Measurements from ENCODE around the gene FOXRED2.
"Not testable (repeated sequence)": the region's sequence is repeated elsewhere in the genome, so short reads cannot be mapped to it uniquely, and the experiment has no call there.

FOXRED2 gene

GRCh38 chr22:36541831-36542411, 35.1 kb upstream of the FOXRED2 start:
- Histone ChIP-seq H3K27me3 (ENCODE audit: control insufficient read depth in 1 of 2, insufficient read depth in 2 of 2, low read length in 2 of 2) (peaks cover 7 to 10% of the 10 kb centered on the region in 2 donors), H3K9ac (ENCODE audit: low read depth in 1 of 2, low read length in 2 of 2) (no peak overlapping the region), H3K4me1 (ENCODE audit: control insufficient read depth in 1 of 2, insufficient read depth in 2 of 2, low read length in 2 of 2) (peaks cover 0 to 4% of the 10 kb centered on the region in 2 donors), H3K27ac (ENCODE audit: low read depth, low read length) (no peak overlapping the region), H3K36me3 (ENCODE audit: control insufficient read depth in 1 of 2, insufficient read depth in 2 of 2, low read length in 2 of 2) (no peaks in the 10 kb centered on the region), H3K4me3 (ENCODE audit: low read depth in 1 of 2, low read length in 2 of 2) (no peak overlapping the region), H3K9me3 (ENCODE audit: control insufficient read depth in 1 of 2, low read length in 2 of 2) (no peaks in the 10 kb centered on the region)

DNA sequence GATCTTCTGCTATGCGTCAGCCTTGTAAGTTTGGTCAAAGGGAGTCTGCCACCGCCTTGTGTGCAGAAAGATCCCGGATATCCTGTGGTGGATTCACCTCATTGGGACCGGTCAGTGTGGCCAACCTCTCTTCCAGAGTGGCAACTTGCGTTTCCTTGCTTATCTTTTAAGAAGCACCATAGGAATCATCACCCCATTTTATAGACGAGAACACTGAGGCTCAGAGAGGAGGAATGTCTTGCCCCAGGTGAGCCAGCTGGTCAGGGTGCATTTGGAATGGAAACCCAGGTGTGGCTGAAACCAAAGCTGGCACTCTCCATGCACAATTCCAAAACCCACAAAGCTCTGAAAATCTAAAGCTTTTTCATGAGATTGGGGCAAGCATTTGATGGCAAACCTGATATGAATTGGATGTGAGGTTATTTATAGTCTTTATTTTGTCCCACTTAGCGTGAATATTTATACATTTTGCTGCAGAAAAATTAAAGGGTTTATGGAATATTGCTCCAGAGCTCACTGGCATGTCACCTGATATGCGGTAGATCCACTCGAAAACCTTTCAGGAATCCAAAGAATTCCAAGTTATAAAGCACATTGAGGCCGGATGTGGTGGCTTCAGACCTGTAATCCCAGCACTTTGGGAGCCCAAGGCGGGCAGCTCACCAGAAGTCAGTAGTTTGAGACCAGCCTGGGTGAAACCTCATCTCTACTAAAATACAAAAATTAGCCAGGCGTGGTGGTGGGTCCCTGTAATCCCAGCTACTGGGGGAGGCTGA, 34.2 kb upstream of the FOXRED2 start:
- Histone ChIP-seq H3K4me3 (ENCODE audit: low read depth in 1 of 2, low read length in 2 of 2) (no peak overlapping the region), H3K36me3 (ENCODE audit: control insufficient read depth in 1 of 2, insufficient read depth in 2 of 2, low read length in 2 of 2) (no peaks in the 10 kb centered on the region), H3K9ac (ENCODE audit: low read depth in 1 of 2, low read length in 2 of 2) (no peak overlapping the region), H3K27me3 (ENCODE audit: control insufficient read depth in 1 of 2, insufficient read depth in 2 of 2, low read length in 2 of 2) (peaks cover 3 to 5% of the 10 kb centered on the region in 2 donors), H3K9me3 (ENCODE audit: control insufficient read depth in 1 of 2, low read length in 2 of 2) (no peaks in the 10 kb centered on the region), H3K4me1 (ENCODE audit: control insufficient read depth in 1 of 2, insufficient read depth in 2 of 2, low read length in 2 of 2) (peaks cover 0 to 4% of the 10 kb centered on the region in 2 donors), H3K27ac (ENCODE audit: low read depth, low read length) (no peak overlapping the region)

- H3K27me3 ChIP-seq (ENCODE audit: control insufficient read depth in 1 of 2, insufficient read depth in 2 of 2, low read length in 2 of 2): peaks cover 0 to 5% of the 10 kb centered on the region in 2 donors
- H3K9me3 ChIP-seq (ENCODE audit: control insufficient read depth in 1 of 2, low read length in 2 of 2): no peaks in the 10 kb centered on the region
- peaks cover 0 to 4% of the 10 kb centered on the region in 2 donors for H3K4me1 ChIP-seq (ENCODE audit: control insufficient read depth in 1 of 2, insufficient read depth in 2 of 2, low read length in 2 of 2)
- no peaks in the 10 kb centered on the region for H3K36me3 ChIP-seq (ENCODE audit: control insufficient read depth in 1 of 2, insufficient read depth in 2 of 2, low read length in 2 of 2)
- no peak overlapping the region for H3K27ac ChIP-seq (ENCODE audit: low read depth, low read length)
- no peak overlapping the region for H3K9ac ChIP-seq (ENCODE audit: low read depth in 1 of 2, low read length in 2 of 2)
- H3K4me3 ChIP-seq (ENCODE audit: low read depth in 1 of 2, low read length in 2 of 2): no peak overlapping the region
These were observed 31.7 kb upstream of the FOXRED2 start for GRCh38 chr22:36538529-36538928.

GRCh38 chr22:36536717-36537116, 29.9 kb upstream of the FOXRED2 start:
- no peaks in the 10 kb centered on the region for H3K9me3 ChIP-seq (ENCODE audit: control insufficient read depth in 1 of 2, low read length in 2 of 2)
- H3K9ac ChIP-seq (ENCODE audit: low read depth in 1 of 2, low read length in 2 of 2): no peak overlapping the region

DNA sequence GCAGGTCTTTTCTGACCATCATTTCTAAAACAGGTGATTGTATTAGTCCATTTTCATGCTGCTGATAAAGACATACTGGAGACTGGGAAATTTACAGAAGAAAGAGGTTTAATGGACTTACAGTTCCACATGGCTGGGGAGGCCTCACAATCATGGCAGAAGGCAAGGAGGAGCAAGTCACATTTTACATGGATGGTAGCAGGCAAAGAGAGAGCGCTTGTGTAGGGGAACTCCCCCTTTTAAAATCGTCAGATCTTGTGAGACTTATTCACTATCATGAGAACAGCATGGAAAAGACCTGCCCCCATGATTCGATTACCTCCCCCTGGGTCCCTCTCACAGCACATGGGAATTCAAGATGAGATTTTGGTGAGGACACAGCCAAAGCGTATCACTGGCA, 26.5 kb upstream of the FOXRED2 start:
- H3K27me3 ChIP-seq (ENCODE audit: control insufficient read depth in 1 of 2, insufficient read depth in 2 of 2, low read length in 2 of 2); H3K4me1 ChIP-seq (ENCODE audit: control insufficient read depth in 1 of 2, insufficient read depth in 2 of 2, low read length in 2 of 2); H3K36me3 ChIP-seq (ENCODE audit: control insufficient read depth in 1 of 2, insufficient read depth in 2 of 2, low read length in 2 of 2); H3K4me3 ChIP-seq (ENCODE audit: low read depth in 1 of 2, low read length in 2 of 2); H3K9ac ChIP-seq (ENCODE audit: low read depth in 1 of 2, low read length in 2 of 2); H3K27ac ChIP-seq (ENCODE audit: low read depth, low read length); H3K9me3 ChIP-seq (ENCODE audit: control insufficient read depth in 1 of 2, low read length in 2 of 2): not testable (repeated sequence)

More at GRCh38 chr22:36536717-36537116, 29.9 kb upstream of the FOXRED2 start:
- H3K27me3 ChIP-seq (ENCODE audit: control insufficient read depth in 1 of 2, insufficient read depth in 2 of 2, low read length in 2 of 2): peaks cover 0 to 5% of the 10 kb centered on the region in 2 donors
- H3K27ac ChIP-seq (ENCODE audit: low read depth, low read length): no peak overlapping the region
- H3K4me1 ChIP-seq (ENCODE audit: control insufficient read depth in 1 of 2, insufficient read depth in 2 of 2, low read length in 2 of 2): no peaks in the 10 kb centered on the region
- no peak overlapping the region for H3K4me3 ChIP-seq (ENCODE audit: low read depth in 1 of 2, low read length in 2 of 2)
- no peaks in the 10 kb centered on the region for H3K36me3 ChIP-seq (ENCODE audit: control insufficient read depth in 1 of 2, insufficient read depth in 2 of 2, low read length in 2 of 2)

DNA sequence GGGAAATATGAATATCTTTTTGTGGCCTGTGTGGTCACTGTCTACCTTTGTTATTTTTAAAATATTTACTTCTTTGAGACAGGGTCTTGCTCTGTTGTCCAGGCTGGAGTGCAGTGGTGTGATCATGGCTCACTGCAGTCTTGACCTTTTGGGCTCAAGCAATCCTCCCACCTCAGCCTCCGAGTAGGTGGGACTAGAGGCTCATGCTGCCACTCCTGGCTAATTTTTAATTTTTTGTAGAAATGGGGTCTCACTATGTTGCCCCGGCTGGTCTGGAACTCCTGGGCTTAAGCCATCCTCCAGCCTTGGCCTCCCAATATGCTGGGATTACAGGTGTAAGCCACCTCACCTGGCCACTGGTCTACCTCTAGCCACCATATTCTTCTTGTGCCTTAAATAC, 25.6 kb upstream of the FOXRED2 start:
- Histone ChIP-seq H3K27ac (ENCODE audit: low read depth, low read length) (no peak overlapping the region), H3K9ac (ENCODE audit: low read depth in 1 of 2, low read length in 2 of 2) (no peak overlapping the region), H3K9me3 (ENCODE audit: control insufficient read depth in 1 of 2, low read length in 2 of 2) (no peaks in the 10 kb centered on the region), H3K4me3 (ENCODE audit: low read depth in 1 of 2, low read length in 2 of 2) (no peak overlapping the region), H3K27me3 (ENCODE audit: control insufficient read depth in 1 of 2, insufficient read depth in 2 of 2, low read length in 2 of 2) (no peaks in the 10 kb centered on the region), H3K36me3 (ENCODE audit: control insufficient read depth in 1 of 2, insufficient read depth in 2 of 2, low read length in 2 of 2) (no peaks in the 10 kb centered on the region), H3K4me1 (ENCODE audit: control insufficient read depth in 1 of 2, insufficient read depth in 2 of 2, low read length in 2 of 2) (peaks cover 4 to 16% of the 10 kb centered on the region in 2 donors)

DNA sequence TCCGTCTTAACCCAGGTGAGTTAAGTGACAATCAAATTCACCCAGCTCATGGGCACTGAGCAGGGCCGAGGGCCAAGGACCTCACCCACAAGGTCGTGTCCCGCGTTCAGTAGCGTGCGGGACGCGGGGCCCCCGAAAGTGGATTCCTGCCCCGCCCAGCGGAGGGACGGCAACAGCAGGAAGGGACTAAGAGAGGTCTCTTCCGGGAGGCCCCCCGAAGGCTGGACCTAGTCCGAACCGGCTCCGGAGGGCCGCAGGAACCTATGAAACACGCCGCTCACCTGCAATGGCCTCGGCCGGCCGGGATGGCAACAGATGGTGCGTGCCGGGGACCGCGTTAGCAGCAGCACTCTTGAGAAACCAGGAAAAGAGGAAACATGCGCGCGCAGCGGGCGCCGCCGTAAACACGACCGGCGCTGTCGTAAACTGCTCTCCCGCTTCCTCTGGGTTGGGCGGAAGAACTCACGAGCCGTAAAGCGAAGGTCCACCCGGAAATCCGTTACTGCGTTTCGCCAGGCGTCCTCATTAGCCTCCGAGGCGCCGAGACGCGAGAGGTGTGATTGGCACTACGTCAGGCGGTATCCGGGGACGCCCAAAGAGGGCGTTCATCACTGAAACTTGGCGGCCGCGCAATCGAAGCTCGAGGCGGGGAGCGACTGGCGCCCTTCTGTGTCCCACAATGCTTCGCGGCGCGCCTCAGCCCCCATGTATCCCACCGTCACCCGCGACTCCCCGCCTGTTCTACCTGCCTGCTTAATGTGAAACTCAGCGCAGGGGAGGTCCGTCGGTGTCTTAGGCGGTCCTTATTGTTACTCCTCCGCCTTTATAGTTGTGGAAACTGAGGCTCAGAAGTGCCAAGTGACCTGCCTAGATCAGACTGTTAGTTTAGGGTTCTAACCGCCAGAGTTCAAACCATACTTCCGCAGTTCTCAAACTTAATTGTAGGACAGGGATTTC, 22.2 kb upstream of the FOXRED2 start, which contains the start of gene EIF3D:
TSS of gene EIF3D (minus strand) at position 372 of the 957 bp plus-strand sequence. CDS start 3,045 bp downstream, outside the sequence.
- H3K27me3 ChIP-seq (ENCODE audit: control insufficient read depth in 1 of 2, insufficient read depth in 2 of 2, low read length in 2 of 2): no peaks in the 10 kb centered on the region

DNA sequence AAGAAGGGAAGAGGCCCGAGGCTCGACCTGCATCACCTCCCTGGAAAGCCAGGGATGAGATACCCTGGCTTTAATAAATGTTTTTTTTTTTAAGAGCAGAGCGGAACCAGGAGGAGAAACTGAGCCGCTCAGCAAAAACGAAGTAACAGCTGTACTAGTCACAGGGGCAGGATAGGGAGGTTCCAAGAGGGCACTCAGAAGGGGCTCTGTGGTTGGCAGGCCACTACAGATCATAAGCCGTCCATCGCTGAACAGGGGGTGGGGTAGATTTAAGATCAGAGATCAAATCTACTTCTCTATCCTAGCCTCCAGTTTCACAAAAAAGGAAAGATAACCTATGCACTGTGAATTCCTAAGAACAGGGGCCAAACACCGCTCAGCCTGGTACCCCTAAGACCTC, 21.5 kb upstream of the FOXRED2 start:
- peaks cover 26 to 37% of the 10 kb centered on the region in 2 donors for H3K36me3 ChIP-seq (ENCODE audit: control insufficient read depth in 1 of 2, insufficient read depth in 2 of 2, low read length in 2 of 2)
- H3K9ac ChIP-seq (ENCODE audit: low read depth in 1 of 2, low read length in 2 of 2): peak overlapping the region; percentile 56 to 82
- H3K9me3 ChIP-seq (ENCODE audit: control insufficient read depth in 1 of 2, low read length in 2 of 2): no peaks in the 10 kb centered on the region
- peaks cover 4 to 16% of the 10 kb centered on the region in 2 donors for H3K4me1 ChIP-seq (ENCODE audit: control insufficient read depth in 1 of 2, insufficient read depth in 2 of 2, low read length in 2 of 2)
- H3K27ac ChIP-seq (ENCODE audit: low read depth, low read length): peak overlapping the region; percentile 85
- H3K27me3 ChIP-seq (ENCODE audit: control insufficient read depth in 1 of 2, insufficient read depth in 2 of 2, low read length in 2 of 2): no peaks in the 10 kb centered on the region
- H3K4me3 ChIP-seq (ENCODE audit: low read depth in 1 of 2, low read length in 2 of 2): peak overlapping the region; percentile 86 to 87

More for the DNA sequence above, 22.2 kb upstream of the FOXRED2 start, which contains the start of gene EIF3D:
- Histone ChIP-seq H3K9me3 (ENCODE audit: control insufficient read depth in 1 of 2, low read length in 2 of 2) (no peaks in the 10 kb centered on the region), H3K27ac (ENCODE audit: low read depth, low read length) (peak within 1 kb of the TSS; percentile 86), H3K9ac (ENCODE audit: low read depth in 1 of 2, low read length in 2 of 2) (peak within 1 kb of the TSS; percentile 82 to 85), H3K36me3 (ENCODE audit: control insufficient read depth in 1 of 2, insufficient read depth in 2 of 2, low read length in 2 of 2) (peaks cover 18 to 30% of the 10 kb centered on the region in 2 donors), H3K4me3 (ENCODE audit: low read depth in 1 of 2, low read length in 2 of 2) (peak within 1 kb of the TSS; percentile 86 to 87), H3K4me1 (ENCODE audit: control insufficient read depth in 1 of 2, insufficient read depth in 2 of 2, low read length in 2 of 2) (peaks cover 4 to 16% of the 10 kb centered on the region in 2 donors)

GRCh38 chr22:36522662-36523061, 15.8 kb upstream of the FOXRED2 start:
- Histone ChIP-seq H3K27ac (ENCODE audit: low read depth, low read length) (no peak overlapping the region), H3K9ac (ENCODE audit: low read depth in 1 of 2, low read length in 2 of 2) (no peak overlapping the region), H3K4me1 (ENCODE audit: control insufficient read depth in 1 of 2, insufficient read depth in 2 of 2, low read length in 2 of 2) (peaks cover 0 to 2% of the 10 kb centered on the region in 2 donors), H3K27me3 (ENCODE audit: control insufficient read depth in 1 of 2, insufficient read depth in 2 of 2, low read length in 2 of 2) (no peaks in the 10 kb centered on the region), H3K9me3 (ENCODE audit: control insufficient read depth in 1 of 2, low read length in 2 of 2) (no peaks in the 10 kb centered on the region), H3K36me3 (ENCODE audit: control insufficient read depth in 1 of 2, insufficient read depth in 2 of 2, low read length in 2 of 2) (peaks cover 61 to 94% of the 10 kb centered on the region in 2 donors), H3K4me3 (ENCODE audit: low read depth in 1 of 2, low read length in 2 of 2) (no peak overlapping the region)
